HL-60 (cell line): ENCODE measurements around the gene COLEC11.

ENCODE experiments used
- DNase-seq, 2 experiments: peaks; one replicate each; pipeline ENCODE4 v3.0.0-alpha.2; 2010 to 2020; ENCODE audit warnings: low read depth in 1 of 2, low spot score in 1 of 2
- H3K27ac ChIP-seq: fragments of 250-450 bp; sonication (Bioruptor Pico); replicated peaks from 2 replicates; pipeline ENCODE4 v1.5.1; 2020; ENCODE audit warnings: mild to moderate bottlenecking, moderate library complexity
- H3K27me3 ChIP-seq: fragments of 250-450 bp; sonication (Bioruptor Pico); 2 replicates; pipeline ENCODE4 v1.5.1; 2021; ENCODE audit warnings: mild to moderate bottlenecking, moderate library complexity; ENCODE audit not compliant: insufficient read depth, poor library complexity, severe bottlenecking
- H3K4me3 ChIP-seq: replicated peaks from 2 replicates; pipeline ENCODE4 v1.5.1; 2011; ENCODE audit warnings: mild to moderate bottlenecking, control low read depth, low read length; ENCODE audit not compliant: insufficient read depth
- GABPA ChIP-seq: IDR thresholded peaks from 2 replicates; pipeline ENCODE4 v1.6.1; 2012; ENCODE audit warnings: low read depth
- POLR2AphosphoS5 ChIP-seq: IDR thresholded peaks from 2 replicates; pipeline ENCODE4 v1.6.1; 2012; ENCODE audit warnings: low read depth
- SPI1 ChIP-seq: IDR thresholded peaks from 2 replicates; pipeline ENCODE4 v1.6.1; 2012; ENCODE audit warnings: low read depth, mild to moderate bottlenecking, borderline replicate concordance
- TF ChIP-seq, protein P1 (sequence below): IDR thresholded peaks from 2 replicates; pipeline ENCODE4 v1.6.1; 2012; ENCODE audit warnings: low read depth; ENCODE audit not compliant: insufficient replicate concordance
- TF ChIP-seq, protein P2 (sequence below): IDR thresholded peaks from one replicate; pipeline ENCODE4 v1.5.1; 2011; ENCODE audit warnings: low read length, control low read depth, inconsistent platforms; ENCODE audit not compliant: insufficient read depth

The COLEC11 gene

DNA sequence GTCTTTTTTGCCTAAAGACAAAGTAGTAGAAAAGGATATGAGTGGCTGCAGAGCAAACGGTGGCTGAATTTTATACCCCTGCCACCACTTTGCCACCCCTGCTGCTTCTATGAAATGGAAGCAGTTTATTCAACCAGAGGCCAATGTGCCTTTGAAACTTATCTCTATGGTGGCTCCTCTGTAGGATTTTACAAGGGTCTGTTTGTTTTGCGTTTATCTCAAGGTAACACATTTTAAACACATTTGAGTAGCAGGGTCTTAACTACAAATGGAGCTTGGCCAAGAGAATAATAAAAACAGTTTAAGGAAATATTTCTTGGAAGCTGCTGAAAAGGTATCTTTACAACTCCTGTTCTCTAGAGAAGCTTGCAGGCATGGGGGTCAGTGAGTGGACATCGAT lies 69.2 kb downstream of the COLEC11 start:
- Histone ChIP-seq H3K27ac (no peak overlapping the region), H3K4me3 (no peak overlapping the region), H3K27me3 (no peaks in the 10 kb centered on the region)
- no peak for DNase-seq
- TF ChIP-seq GABPA, result no peak
- TF ChIP-seq POLR2AphosphoS5, result no peak
- TF ChIP-seq, protein P1, sequence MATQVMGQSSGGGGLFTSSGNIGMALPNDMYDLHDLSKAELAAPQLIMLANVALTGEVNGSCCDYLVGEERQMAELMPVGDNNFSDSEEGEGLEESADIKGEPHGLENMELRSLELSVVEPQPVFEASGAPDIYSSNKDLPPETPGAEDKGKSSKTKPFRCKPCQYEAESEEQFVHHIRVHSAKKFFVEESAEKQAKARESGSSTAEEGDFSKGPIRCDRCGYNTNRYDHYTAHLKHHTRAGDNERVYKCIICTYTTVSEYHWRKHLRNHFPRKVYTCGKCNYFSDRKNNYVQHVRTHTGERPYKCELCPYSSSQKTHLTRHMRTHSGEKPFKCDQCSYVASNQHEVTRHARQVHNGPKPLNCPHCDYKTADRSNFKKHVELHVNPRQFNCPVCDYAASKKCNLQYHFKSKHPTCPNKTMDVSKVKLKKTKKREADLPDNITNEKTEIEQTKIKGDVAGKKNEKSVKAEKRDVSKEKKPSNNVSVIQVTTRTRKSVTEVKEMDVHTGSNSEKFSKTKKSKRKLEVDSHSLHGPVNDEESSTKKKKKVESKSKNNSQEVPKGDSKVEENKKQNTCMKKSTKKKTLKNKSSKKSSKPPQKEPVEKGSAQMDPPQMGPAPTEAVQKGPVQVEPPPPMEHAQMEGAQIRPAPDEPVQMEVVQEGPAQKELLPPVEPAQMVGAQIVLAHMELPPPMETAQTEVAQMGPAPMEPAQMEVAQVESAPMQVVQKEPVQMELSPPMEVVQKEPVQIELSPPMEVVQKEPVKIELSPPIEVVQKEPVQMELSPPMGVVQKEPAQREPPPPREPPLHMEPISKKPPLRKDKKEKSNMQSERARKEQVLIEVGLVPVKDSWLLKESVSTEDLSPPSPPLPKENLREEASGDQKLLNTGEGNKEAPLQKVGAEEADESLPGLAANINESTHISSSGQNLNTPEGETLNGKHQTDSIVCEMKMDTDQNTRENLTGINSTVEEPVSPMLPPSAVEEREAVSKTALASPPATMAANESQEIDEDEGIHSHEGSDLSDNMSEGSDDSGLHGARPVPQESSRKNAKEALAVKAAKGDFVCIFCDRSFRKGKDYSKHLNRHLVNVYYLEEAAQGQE, result no peak
- no peak for TF ChIP-seq SPI1
- TF ChIP-seq, protein P2, sequence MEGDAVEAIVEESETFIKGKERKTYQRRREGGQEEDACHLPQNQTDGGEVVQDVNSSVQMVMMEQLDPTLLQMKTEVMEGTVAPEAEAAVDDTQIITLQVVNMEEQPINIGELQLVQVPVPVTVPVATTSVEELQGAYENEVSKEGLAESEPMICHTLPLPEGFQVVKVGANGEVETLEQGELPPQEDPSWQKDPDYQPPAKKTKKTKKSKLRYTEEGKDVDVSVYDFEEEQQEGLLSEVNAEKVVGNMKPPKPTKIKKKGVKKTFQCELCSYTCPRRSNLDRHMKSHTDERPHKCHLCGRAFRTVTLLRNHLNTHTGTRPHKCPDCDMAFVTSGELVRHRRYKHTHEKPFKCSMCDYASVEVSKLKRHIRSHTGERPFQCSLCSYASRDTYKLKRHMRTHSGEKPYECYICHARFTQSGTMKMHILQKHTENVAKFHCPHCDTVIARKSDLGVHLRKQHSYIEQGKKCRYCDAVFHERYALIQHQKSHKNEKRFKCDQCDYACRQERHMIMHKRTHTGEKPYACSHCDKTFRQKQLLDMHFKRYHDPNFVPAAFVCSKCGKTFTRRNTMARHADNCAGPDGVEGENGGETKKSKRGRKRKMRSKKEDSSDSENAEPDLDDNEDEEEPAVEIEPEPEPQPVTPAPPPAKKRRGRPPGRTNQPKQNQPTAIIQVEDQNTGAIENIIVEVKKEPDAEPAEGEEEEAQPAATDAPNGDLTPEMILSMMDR, result no peak

DNA sequence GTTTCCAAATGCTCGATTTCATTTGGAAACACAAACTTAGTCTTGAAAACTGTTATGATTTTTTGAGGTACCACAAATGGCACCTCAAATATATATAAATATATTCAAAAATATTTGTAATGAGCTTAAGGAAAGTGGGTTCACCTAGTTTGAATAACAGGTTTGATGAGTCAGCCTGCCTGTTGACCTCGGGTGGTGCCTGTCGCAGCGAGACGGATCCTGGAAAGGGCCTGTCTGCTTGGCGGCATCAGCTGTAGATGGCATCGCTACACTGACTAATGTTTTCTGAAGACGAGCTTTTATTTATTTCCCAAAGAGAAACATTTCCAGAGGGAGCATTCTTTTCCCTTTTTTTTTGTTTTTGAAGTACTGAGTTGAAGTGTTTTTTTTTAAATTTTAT lies 70.0 kb downstream of the COLEC11 start:
- DNase-seq, result no peak

DNA sequence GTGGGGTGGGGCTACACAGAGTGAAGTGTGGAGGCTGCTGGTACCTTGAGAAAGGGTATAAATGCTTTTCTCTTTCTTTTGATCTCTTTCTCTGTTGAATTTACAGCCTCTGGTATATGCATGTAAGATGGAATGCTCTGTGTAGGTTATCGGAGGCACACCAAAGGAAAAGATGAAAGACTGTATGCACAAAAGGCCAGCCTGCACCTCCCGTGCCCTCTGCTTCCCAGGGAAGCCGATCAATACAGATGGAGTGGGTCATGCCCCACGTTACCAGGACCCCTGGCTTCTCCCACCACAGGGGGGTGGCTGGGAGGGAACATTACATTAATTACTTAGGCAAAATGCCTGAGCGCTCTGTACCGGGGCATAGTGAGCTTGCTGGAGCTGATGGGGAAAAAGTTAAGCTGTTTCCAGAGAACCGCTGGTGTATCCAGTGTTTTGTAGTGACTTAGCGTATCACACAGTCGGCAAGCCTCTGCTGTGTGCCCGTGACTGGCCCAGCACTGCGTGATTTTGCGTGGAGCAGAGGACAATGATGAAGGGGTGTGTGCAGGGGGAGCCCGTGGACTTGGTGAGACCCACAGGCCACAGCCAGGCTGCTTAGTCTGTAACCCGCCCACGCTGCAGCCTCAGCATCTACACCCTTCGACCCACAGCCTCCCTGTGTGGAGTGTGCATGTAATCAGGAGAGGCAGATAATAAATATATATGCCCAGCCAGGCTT lies 71.1 kb downstream of the COLEC11 start:
- Histone ChIP-seq H3K27ac (no peak overlapping the region), H3K27me3 (no peaks in the 10 kb centered on the region), H3K4me3 (no peak overlapping the region)
- DNase-seq, result no peak
- no peak for TF ChIP-seq SPI1
- TF ChIP-seq GABPA, result no peak
- no peak for TF ChIP-seq POLR2AphosphoS5
- TF ChIP-seq, protein P2, result no peak
- TF ChIP-seq, protein P1, result no peak

More for the DNA sequence above, 70.0 kb downstream of the COLEC11 start:
- H3K4me3 ChIP-seq, result no peak overlapping the region
- no peaks in the 10 kb centered on the region for H3K27me3 ChIP-seq
- TF ChIP-seq, protein P1, result no peak
- TF ChIP-seq, protein P2, result no peak
- no peak for TF ChIP-seq POLR2AphosphoS5
- TF ChIP-seq SPI1, result no peak
- no peak for TF ChIP-seq GABPA
- no peak overlapping the region for H3K27ac ChIP-seq
